Diencephalon (tissue), 1 donor: ENCODE data around the gene KIF2A. TPM values are rescaled to one million over a fixed set of nuclear protein-coding genes. Genes with fewer than 3 reads are reported as not detected.

Experiments
- total RNA-seq: library from RNA; depleted of rRNA; stranded (reverse); fragments of >200 nt; gene quantifications from one replicate; pipeline ENCODE4 v1.2.3, GENCODE V29; 2014

Gene KIF2A
- total RNA-seq = 254 TPM

DNA sequence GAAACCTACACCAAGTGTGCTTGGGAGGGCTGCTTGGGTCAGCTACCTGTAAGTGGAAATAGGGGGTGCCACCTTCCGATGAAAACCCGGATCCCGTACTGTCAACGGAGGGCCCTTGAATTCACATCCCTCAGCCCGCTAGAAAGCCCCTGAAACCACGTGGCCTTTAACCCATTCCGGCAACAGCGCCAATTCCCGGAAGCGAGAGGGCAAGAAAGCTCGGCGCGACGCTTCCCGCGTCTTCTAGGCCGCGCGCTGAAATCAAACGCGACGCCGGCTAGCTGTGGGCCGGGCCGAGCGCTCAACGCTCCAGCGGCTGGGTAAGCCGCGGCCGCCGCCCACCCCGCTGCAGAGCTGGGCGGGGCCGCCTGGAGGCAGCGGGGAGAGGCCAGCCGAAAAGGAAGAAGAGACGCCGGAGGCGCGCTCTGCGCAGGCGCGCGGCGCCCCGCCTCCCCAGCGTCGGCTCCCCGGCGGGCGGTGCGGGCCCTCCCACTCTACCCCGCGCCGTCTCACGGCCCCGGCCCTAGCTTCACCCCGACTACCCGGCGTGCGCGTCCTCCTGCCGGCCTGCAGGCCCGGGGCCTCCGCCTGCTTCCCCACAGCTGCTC lies at the start of gene KIF2A:
Gene KIF2A (plus strand): TSS at position 492 of the 608 bp plus-strand sequence. CDS start 267 bp downstream, outside the sequence.

DNA sequence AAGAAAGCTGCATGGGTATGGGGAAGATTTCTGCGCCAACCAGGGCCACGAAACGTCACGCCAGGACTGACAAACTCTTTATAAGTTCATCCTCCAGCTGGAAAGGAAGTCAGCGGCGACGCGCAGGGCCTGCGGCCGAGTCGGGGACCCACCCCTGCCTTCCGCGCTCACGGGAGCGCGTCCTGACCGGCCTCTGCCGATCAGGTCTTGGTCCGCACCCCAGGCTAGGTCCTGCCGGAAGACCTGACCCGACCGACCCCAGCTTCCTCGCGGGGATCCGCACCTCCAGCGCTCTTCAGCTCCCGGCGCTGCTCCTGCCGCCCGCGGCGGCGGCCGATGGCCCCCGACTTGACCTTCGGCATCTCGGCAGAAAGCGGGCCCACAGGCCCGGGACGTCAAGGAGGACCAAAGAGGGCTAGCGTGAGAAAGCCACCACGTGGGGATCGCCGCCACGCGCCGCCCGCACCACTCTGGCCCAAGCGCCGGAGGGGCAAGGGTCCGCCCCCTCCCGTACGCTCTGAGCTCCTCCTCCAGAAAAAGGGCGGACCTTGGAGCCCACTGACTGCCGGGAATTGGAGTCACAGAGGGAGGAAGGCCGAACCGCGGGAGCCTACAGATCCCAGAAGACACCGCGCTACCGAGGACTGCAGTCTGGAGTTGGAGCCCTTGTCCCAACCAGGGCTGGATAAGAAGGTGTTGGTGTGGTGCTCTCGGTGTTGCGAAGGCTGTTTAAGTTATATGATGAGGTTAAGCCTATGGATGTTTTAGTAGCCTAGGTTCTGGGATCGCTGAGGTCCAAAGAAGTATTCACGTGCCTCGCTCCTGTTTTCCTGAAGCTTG lies 97.6 kb downstream of the KIF2A start, which contains the start of gene DIMT1:
Gene DIMT1 (minus strand): TSS at position 495 of the 840 bp plus-strand sequence. CDS start 133 bp downstream, at position 362.

DNA sequence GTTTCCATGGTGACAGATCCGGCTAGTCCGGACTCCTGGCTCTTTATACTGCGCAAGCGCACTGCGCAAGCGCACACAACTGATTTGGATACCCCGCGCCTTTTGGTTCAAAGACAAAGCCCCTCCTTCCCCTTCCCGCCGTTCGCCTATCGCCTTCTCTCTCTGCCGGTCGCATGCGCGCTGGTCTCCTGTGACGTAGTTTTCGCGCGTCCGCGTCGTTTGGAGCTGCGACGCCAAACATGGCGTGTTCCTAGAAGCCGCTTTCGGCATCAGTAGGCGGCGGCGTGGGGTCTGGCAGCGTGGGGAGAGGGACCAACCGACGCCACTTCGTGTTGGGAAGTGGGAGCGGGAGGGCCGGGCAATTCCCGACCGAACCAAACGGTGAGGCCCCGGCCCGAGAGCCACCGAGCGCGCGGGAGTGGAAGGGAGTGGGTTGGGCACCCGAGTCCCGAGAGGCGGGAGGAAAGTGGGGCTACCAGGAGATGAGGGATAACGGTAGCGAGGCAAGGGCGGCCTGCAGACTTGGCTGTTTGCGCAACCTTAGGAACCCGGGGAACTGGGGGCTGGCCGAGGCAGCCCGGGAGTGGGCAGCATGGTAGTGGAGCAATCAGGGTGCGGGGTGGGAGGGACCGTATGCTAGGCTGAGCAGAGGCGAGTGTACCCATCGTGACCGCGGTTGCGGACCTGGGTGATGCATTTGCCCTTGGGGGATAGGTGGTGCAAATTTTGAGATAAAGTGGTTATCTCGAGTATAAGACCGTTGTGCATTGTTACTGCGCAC lies 106.7 kb downstream of the KIF2A start, which contains the start of gene IPO11:
Gene IPO11 (plus strand): TSS at position 215 of the 781 bp plus-strand sequence. CDS start 24,517 bp downstream, outside the sequence.

Other genes starting within 250 kb of the KIF2A start
- gene DIMT1, start 97.7 kb downstream of the KIF2A start, total RNA-seq = 15.2 TPM
- 41.5 TPM for gene IPO11, start 106.6 kb downstream of the KIF2A start, total RNA-seq